Activated naive CD8-positive, alpha-beta T cell treated with anti-CD3 and anti-CD28 coated beads for 36 hours (primary cell): Measurements from ENCODE around the gene ALKBH1. TPM values are rescaled to one million over a fixed set of nuclear protein-coding genes. Genes with fewer than 3 reads are reported as not detected.
"Not testable (repeated sequence)": the region's sequence is repeated elsewhere in the genome, so short reads cannot be mapped to it uniquely, and the experiment has no call there.

Experiments used
- DNase-seq: peaks from one replicate; pipeline ENCODE4 v3.0.0; 2021
- H3K27ac Mint-ChIP-seq: one replicate; pipeline ENCODE4 v1.8.0; 2022; ENCODE audit warnings: mild to moderate bottlenecking, moderate library complexity, mixed read lengths
- H3K27me3 Mint-ChIP-seq: one replicate; pipeline ENCODE4 v1.8.0; 2022; ENCODE audit warnings: mild to moderate bottlenecking, mixed read lengths
- H3K36me3 Mint-ChIP-seq: one replicate; pipeline ENCODE4 v1.8.0; 2021; ENCODE audit warnings: mild to moderate bottlenecking, mixed read lengths
- H3K4me1 Mint-ChIP-seq: one replicate; pipeline ENCODE4 v1.8.0; 2021; ENCODE audit warnings: mixed read lengths
- H3K4me3 Mint-ChIP-seq: one replicate; pipeline ENCODE4 v1.8.0; 2022; ENCODE audit warnings: mild to moderate bottlenecking, moderate library complexity, mixed read lengths
- H3K9me3 Mint-ChIP-seq: one replicate; pipeline ENCODE4 v1.8.0; 2022; ENCODE audit warnings: mixed read lengths
- total RNA-seq, 2 experiments: library from RNA; stranded (reverse); gene quantifications; one replicate each; pipeline ENCODE4 v1.2.3, GENCODE V29; 2021

ALKBH1 gene
- total RNA-seq: 10 to 100 TPM; 18.5 to 22.1 TPM

GRCh38 chr14:77707724-77708408 lies at the start of gene ALKBH1, which contains the start of gene SLIRP:
ALKBH1 (minus strand) TSS chr14:77708023; CDS start chr14:77708004, 19 bp downstream.
SLIRP (plus strand) TSS chr14:77708103; CDS start chr14:77708112, 9 bp downstream.
- H3K36me3 Mint-ChIP-seq: peaks cover 30% of the 10 kb centered on the region
- H3K4me3 Mint-ChIP-seq: peak within 1 kb of the TSS; percentile 87
- no peaks in the 10 kb centered on the region for H3K9me3 Mint-ChIP-seq
- H3K27ac Mint-ChIP-seq: peak within 1 kb of the TSS; percentile 89
- peaks cover 30% of the 10 kb centered on the region for H3K4me1 Mint-ChIP-seq
- no peaks in the 10 kb centered on the region for H3K27me3 Mint-ChIP-seq
- peak; percentile 87 for DNase-seq

- no peak overlapping the region for H3K27ac Mint-ChIP-seq
- no peak overlapping the region for H3K4me3 Mint-ChIP-seq
- H3K36me3 Mint-ChIP-seq: peaks cover 38% of the 10 kb centered on the region
- no peaks in the 10 kb centered on the region for H3K9me3 Mint-ChIP-seq
- no peaks in the 10 kb centered on the region for H3K27me3 Mint-ChIP-seq
- DNase-seq: no peak
- H3K4me1 Mint-ChIP-seq: peaks cover 20% of the 10 kb centered on the region
These were observed 45.1 kb upstream of the ALKBH1 start for GRCh38 chr14:77752799-77753516.

GRCh38 chr14:77752266-77752665 lies 44.4 kb upstream of the ALKBH1 start:
- Mint-ChIP-seq H3K4me3 (no peak overlapping the region), H3K27me3 (no peaks in the 10 kb centered on the region), H3K36me3 (peaks cover 40% of the 10 kb centered on the region), H3K9me3 (no peaks in the 10 kb centered on the region), H3K4me1 (peaks cover 15% of the 10 kb centered on the region), H3K27ac (no peak overlapping the region)
- DNase-seq: no peak

- H3K9me3 Mint-ChIP-seq, H3K27me3 Mint-ChIP-seq, H3K4me3 Mint-ChIP-seq, H3K4me1 Mint-ChIP-seq, H3K27ac Mint-ChIP-seq, DNase-seq: not testable (repeated sequence)
- peaks cover 36% of the 10 kb centered on the region for H3K36me3 Mint-ChIP-seq
These were observed 39.6 kb upstream of the ALKBH1 start for GRCh38 chr14:77747425-77747824.

GRCh38 chr14:77746064-77746702 lies 38.4 kb upstream of the ALKBH1 start:
- Mint-ChIP-seq H3K36me3 (peaks cover 36% of the 10 kb centered on the region), H3K27me3 (no peaks in the 10 kb centered on the region), H3K4me3 (no peak overlapping the region), H3K4me1 (peaks cover 20% of the 10 kb centered on the region), H3K9me3 (no peaks in the 10 kb centered on the region), H3K27ac (no peak overlapping the region)
- no peak for DNase-seq

GRCh38 chr14:77741438-77741837 lies 33.6 kb upstream of the ALKBH1 start:
- no peak for DNase-seq
- Mint-ChIP-seq H3K36me3 (peaks cover 20% of the 10 kb centered on the region), H3K9me3 (no peaks in the 10 kb centered on the region), H3K27ac (peak overlapping the region; percentile 74), H3K4me3 (no peak overlapping the region), H3K27me3 (no peaks in the 10 kb centered on the region), H3K4me1 (peaks cover 25% of the 10 kb centered on the region)

- Mint-ChIP-seq H3K27me3 (no peaks in the 10 kb centered on the region), H3K4me1 (peaks cover 21% of the 10 kb centered on the region), H3K27ac (no peak overlapping the region), H3K4me3 (no peak overlapping the region), H3K9me3 (no peaks in the 10 kb centered on the region), H3K36me3 (peaks cover 21% of the 10 kb centered on the region)
- DNase-seq: no peak
These were observed 30.9 kb upstream of the ALKBH1 start for GRCh38 chr14:77738559-77739250.

GRCh38 chr14:77730976-77731497 lies 23.2 kb upstream of the ALKBH1 start:
- Mint-ChIP-seq H3K27ac (peak overlapping the region; percentile 10), H3K36me3 (peaks cover 34% of the 10 kb centered on the region), H3K4me3 (no peak overlapping the region), H3K9me3 (no peaks in the 10 kb centered on the region), H3K4me1 (peaks cover 2% of the 10 kb centered on the region), H3K27me3 (no peaks in the 10 kb centered on the region)
- DNase-seq: no peak

- H3K4me1 Mint-ChIP-seq: peaks cover 4% of the 10 kb centered on the region
- H3K4me3 Mint-ChIP-seq: no peak overlapping the region
- no peaks in the 10 kb centered on the region for H3K9me3 Mint-ChIP-seq
- H3K36me3 Mint-ChIP-seq: peaks cover 41% of the 10 kb centered on the region
- no peak for DNase-seq
- peak overlapping the region; percentile 49 for H3K27ac Mint-ChIP-seq
- H3K27me3 Mint-ChIP-seq: no peaks in the 10 kb centered on the region
These were observed 14.5 kb upstream of the ALKBH1 start for GRCh38 chr14:77722301-77722700.

- Mint-ChIP-seq H3K27me3 (no peaks in the 10 kb centered on the region), H3K27ac (no peak overlapping the region), H3K4me3 (no peak overlapping the region), H3K36me3 (peaks cover 35% of the 10 kb centered on the region), H3K9me3 (no peaks in the 10 kb centered on the region), H3K4me1 (peaks cover 4% of the 10 kb centered on the region)
- DNase-seq: no peak
These were observed 13.6 kb upstream of the ALKBH1 start for GRCh38 chr14:77721437-77721836.

- H3K36me3 Mint-ChIP-seq: peaks cover 38% of the 10 kb centered on the region
- no peaks in the 10 kb centered on the region for H3K27me3 Mint-ChIP-seq
- no peak for DNase-seq
- H3K4me3 Mint-ChIP-seq: no peak overlapping the region
- no peaks in the 10 kb centered on the region for H3K9me3 Mint-ChIP-seq
- H3K27ac Mint-ChIP-seq: peak overlapping the region; percentile 47
- peaks cover 15% of the 10 kb centered on the region for H3K4me1 Mint-ChIP-seq
These were observed 9.9 kb upstream of the ALKBH1 start for GRCh38 chr14:77717608-77718305.

- H3K4me1 Mint-ChIP-seq: peaks cover 23% of the 10 kb centered on the region
- peak overlapping the region; percentile 30 for H3K27ac Mint-ChIP-seq
- peaks cover 33% of the 10 kb centered on the region for H3K36me3 Mint-ChIP-seq
- H3K4me3 Mint-ChIP-seq: no peak overlapping the region
- no peaks in the 10 kb centered on the region for H3K9me3 Mint-ChIP-seq
- H3K27me3 Mint-ChIP-seq: no peaks in the 10 kb centered on the region
- no peak for DNase-seq
These were observed 7.1 kb upstream of the ALKBH1 start for GRCh38 chr14:77714926-77715325.

GRCh38 chr14:77710364-77710763 lies 2.5 kb upstream of the ALKBH1 start:
- Mint-ChIP-seq H3K36me3 (peaks cover 37% of the 10 kb centered on the region), H3K27ac (no peak overlapping the region), H3K4me1 (peaks cover 36% of the 10 kb centered on the region), H3K4me3 (peak overlapping the region; percentile 87), H3K9me3 (no peaks in the 10 kb centered on the region), H3K27me3 (no peaks in the 10 kb centered on the region)
- no peak for DNase-seq

- peaks cover 30% of the 10 kb centered on the region for H3K36me3 Mint-ChIP-seq
- H3K4me1 Mint-ChIP-seq: peaks cover 32% of the 10 kb centered on the region
These were observed 1.6 kb upstream of the ALKBH1 start for GRCh38 chr14:77709412-77709811.

More at GRCh38 chr14:77709412-77709811, 1.6 kb upstream of the ALKBH1 start:
- Mint-ChIP-seq H3K27me3 (no peaks in the 10 kb centered on the region), H3K9me3 (no peaks in the 10 kb centered on the region), H3K27ac (peak overlapping the region; percentile 89), H3K4me3 (peak overlapping the region; percentile 87)
- no peak for DNase-seq
